ENCODE results near the gene HIGD1A.

HIGD1A gene

DNA sequence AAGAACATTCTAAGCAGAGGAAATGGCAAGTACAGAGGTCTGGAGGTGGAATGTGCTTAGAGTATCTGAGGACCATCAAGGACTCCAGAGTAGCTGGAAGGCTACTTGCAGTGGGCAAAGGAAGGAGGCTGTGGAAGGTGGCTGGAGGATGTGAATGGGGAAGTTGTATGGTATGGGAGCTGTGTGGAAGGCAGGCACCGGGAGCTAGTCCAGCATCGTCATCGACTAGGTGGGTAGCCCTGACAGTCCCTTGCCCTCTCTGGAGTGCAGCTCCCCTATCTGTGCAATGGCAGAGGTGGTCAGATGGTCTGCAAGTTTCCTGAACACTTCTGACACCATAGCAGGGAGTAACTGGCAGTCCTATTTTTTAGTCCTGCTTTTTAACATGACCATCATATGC is 50.5 kb downstream of the HIGD1A start:
- no peak for DNase-seq

DNA sequence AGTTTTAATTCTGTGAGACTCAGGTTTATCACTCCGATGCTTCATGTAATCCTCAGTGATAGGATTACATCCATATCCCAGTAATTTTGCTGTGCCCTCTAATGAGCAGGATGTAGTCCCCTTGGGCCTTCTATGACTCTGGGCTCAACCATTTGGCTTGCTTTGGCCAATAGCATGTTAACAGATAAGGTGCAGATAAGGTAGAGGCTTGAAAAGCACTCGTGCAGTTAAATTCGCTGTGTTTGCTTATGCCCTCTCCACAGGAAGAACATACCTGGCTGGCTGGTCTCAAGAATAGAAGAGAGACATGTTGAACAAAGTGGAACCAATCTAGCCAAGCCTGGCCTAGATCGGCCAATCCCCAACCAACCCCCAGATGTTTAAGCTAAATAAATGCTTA is 51.3 kb downstream of the HIGD1A start:
- no peak for DNase-seq

DNA sequence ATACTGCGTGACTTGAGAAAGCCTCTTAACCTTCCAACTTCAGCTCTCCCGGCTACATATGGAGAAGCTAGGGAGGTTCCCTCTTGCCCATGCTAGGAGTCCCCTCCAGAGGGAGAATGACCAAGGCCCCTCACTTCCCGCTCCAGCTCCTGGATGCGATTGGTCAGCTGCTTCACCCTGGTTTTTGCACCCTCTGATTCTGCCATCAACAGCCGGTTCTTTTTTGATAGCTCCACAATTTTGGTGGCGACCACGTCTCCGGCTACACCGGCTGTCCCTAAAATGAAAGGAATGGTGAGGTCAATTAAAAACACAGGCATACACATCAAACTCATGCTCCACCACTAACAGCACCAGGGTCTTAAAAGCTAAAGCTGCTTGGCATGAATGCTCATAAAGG is 51.8 kb downstream of the HIGD1A start:
- DNase-seq, result no peak

GRCh38 chr3:42751609-42752008 is 52.7 kb downstream of the HIGD1A start:
- DNase-seq, result no peak

DNA sequence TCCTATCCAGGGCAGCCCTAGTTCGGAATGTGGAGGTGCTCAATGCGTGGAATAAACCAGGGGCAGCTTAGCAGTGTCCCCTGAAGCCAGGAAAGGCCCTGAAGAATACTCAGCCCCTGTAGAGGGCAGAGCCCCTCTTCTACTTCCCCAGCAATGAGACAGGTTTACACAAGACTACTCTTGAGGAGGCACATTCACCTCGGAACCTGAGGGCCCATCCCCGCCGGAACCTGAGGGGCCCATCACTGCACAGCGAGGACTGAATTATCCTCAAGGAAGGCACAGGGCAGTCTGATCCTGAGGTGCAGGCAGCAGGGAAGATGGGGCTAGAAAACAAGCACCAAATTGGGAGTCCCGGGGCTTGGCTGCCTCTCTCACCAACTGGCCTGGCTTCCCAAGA is 53.5 kb downstream of the HIGD1A start:
- DNase-seq, result no peak

- DNase-seq, result no peak
These were observed 54.5 kb downstream of the HIGD1A start for GRCh38 chr3:42749753-42750231.

DNA sequence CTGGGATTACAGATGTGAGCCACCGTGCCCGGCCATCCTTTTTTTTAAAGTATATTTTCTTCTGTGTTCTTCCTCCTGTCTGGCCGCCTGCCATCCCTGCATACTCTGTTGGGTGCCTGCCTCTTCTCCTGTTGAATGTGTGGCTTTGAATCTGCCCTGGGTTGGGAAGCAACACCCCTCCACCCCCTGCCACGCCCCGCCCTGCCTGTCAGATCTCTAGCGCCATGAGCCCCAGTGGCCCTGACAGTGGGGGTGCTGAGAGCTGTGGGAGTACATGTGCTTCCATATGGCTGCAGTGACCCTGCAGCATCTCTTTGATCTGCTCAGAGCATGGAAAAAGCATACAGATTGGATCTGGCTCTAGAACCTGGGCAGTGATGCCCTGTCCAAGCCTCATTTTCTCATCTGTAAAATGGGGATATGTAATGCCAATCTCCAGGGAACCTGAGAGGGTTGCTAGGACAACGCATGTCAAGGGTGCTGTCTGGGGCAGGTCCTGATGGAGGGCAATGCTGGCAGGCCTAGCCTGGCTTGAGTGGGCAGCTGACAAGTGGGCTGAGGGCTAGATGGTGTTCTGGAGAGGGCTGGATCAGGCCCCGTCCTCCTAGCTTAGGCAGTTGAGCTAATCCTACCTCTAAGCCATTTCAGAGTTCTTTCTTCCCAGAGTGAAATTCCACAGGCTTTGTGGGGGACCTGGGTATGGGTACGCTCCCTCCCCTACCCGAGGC is 55.1 kb downstream of the HIGD1A start:
- no peak for DNase-seq

DNA sequence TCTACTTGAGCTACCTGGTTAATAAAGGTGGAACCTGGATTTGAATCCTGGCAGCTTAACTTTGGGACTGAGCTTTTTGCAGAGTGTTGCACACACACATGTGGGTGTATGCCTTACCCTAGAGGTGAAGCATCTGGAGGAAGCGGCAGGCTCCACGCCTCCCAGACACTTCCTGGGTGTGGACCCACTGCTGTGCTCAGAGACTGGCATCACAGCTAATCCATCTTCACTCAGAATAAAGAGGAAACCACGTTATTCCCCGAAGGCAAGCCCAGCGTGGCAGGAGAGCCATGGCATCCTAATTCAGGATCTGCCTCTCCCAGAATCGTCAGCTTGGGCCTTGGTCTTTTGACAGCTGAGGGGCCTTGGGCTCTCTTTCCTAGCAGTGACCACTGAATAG is 56.7 kb downstream of the HIGD1A start:
- no peak for DNase-seq

GRCh38 chr3:42746455-42747450 is 57.5 kb downstream of the HIGD1A start:
- DNase-seq, result no peak

DNA sequence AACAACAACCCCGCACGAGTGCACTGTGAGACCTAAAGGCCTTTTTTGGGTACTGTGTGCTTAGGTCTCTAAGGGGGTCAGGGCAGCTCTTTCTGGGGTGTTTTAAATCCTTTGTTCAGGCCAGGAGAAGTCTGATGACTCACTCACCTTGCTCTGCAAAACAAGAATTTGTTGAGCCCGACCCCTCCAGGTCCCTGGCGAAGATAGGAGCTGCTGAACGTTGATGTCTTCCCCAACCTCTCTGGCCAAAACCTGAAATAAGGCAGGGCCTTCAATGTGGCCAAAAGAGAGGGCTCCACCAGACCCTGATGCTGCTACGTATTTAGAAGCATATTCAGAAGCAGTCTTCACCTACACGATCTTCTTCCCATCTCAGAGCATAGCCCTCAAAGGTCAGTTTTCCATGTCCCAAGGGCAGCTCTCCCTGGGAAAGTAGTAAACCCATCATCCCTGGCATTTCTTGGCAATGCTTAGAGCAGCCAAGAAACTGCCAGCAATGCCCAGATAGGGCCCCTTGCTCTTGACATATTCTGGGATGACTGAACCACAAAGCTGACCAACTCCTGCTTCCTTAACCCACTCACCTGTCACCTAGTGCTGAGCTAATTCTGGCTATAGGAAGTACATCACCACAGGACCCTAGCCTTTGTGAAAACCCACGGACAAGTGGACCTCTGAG is 58.4 kb downstream of the HIGD1A start:
- DNase-seq, result no peak

DNA sequence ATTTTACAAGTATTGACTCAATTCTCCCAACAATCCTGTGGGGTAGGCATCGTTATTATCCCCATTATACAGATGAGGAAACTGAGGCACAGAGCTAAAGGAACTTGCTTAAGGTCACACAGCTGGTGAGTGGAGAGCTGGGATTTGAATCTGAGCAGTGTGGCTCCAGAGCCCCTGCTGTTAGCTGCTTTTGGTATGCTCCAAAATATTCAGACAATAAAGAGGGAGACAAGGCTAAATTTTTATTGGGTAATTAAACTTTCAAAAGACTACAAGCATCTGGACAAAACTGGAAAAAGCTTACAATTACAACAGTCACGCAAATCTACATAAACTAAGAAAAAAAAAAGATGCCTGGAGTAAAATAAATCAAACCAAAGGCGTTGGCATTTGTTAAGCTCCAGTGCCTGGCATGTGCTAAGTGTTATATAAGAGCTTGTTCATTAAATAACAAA is 59.0 kb downstream of the HIGD1A start:
- no peak for DNase-seq

- no peak for DNase-seq
These were observed 60.9 kb downstream of the HIGD1A start for GRCh38 chr3:42743204-42743995.

- DNase-seq, result no peak
These were observed 61.6 kb downstream of the HIGD1A start for GRCh38 chr3:42742688-42743087.

DNA sequence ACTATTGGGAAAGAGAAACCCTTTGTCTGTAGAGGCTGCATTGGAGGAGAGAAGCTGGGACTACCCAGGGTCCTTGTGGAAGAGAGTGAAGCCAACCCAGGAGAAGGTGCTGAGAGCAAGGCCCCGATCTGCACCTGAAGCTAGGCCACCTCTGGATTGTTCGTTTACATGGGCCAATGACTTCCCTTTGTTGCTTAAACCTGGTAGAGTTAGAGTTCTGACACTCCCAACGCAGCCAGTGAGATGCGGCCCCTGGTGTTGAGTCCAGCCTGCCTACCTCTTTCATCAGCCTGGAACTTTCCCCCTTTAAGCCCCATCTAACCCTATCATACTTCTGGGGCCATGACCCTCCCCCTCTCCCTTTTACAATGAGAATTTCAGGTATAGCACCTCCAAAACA is 62.0 kb downstream of the HIGD1A start:
- DNase-seq, result no peak

GRCh38 chr3:42741796-42742195 is 62.5 kb downstream of the HIGD1A start:
- DNase-seq, result no peak

- DNase-seq, result no peak
These were observed 64.7 kb downstream of the HIGD1A start for GRCh38 chr3:42739401-42740158.

- no peak for DNase-seq
These were observed 67.8 kb downstream of the HIGD1A start for GRCh38 chr3:42736531-42736930.

- no peak for DNase-seq
These were observed 68.2 kb downstream of the HIGD1A start for GRCh38 chr3:42736081-42736480.

DNA sequence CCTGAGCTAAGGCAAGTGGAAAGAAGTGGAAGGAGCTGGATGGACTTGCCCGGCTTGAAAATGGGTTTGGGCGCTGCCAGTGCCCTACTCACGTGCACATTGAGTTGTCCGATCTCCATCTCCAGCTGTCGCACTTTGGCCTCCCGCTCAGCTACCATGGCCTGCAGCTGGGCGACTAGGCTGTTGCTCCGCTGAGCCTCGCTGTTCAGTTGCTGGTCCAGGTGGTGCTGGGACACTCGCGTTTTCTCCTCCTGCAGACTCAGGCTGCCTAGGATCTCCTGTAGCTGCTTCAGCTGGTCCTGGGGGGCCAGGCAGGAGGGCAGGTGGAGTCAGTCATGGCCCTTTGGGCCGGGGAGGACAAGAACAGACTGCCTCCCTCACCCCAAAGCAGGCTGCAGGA is 68.7 kb downstream of the HIGD1A start:
- DNase-seq, result no peak

GRCh38 chr3:42735019-42735418 is 69.3 kb downstream of the HIGD1A start:
- no peak for DNase-seq

DNA sequence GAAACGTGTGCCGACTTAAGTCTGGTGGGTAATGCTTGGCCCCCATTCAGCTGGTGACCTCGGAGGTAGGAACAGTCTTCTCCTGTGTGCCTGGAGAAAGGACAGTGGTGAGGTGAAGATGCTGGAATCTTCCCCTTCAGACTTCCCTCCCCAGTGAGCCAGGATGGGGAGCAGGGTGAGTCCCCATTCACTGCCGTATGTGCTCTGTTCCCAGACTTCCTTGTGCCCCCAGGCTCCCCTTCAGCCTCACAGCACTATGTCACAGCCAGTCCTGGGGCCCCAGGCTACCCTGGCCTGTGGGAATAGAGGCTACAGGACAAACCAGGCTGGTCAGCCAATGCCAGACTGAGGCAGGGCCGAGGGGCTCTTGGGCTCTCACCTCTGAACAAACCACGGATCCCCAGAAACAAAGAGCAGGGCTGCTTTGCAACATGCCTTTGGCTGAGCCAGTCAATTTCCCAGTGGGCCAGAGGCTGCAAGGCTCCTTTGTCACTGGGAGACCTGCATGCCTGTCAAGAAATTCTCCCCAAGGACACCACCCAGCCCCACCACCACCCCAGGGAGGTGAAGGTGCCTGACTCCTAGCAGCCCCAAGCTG is 69.9 kb downstream of the HIGD1A start:
- DNase-seq, result no peak
